HCT116 (cell line): ENCODE data around the gene CINP. TPM values are rescaled to one million over a fixed set of nuclear protein-coding genes. Genes with fewer than 3 reads are reported as not detected.
"Not testable (repeated sequence)": the region's sequence is repeated elsewhere in the genome, so short reads cannot be mapped to it uniquely, and the experiment has no call there.

Experiments
- ATAC-seq: fragments of 200-7000 bp; cut with Tn5 transposase; 2 replicates; pipeline ENCODE4 v1.9.1; 2020; ENCODE audit warnings: mild to moderate bottlenecking, moderate library complexity
- BruUV-seq: library from RNA; stranded (reverse); fragments of 400-500 nt; replicated peaks from 2 replicates; lab custom pipeline; 2021; lab: Mats Ljungman, UMichigan
- CTCF ChIA-PET: fragments of 300-600 bp; sonication (Branson Sonifier 250); formaldehyde crosslinking; loops from one replicate; lab custom pipeline; 2021; ENCODE audit warnings: antibody characterized with exemption; lab: Charles Lee
- POLR2A ChIA-PET: fragments of 300-600, 350-600 bp; sonication (Branson Sonifier 250); formaldehyde crosslinking; loops from one replicate; lab custom pipeline; 2021; ENCODE audit warnings: antibody characterized with exemption; lab: Charles Lee
- RAD21 ChIA-PET, 2 experiments: fragments of 300-600 bp; sonication (Branson Sonifier 250); formaldehyde crosslinking; loops; one replicate each; lab custom pipeline; 2023; ENCODE audit warnings: low total read pairs in 2 of 2; ENCODE audit not compliant: uncharacterized antibody in 2 of 2, unreplicated experiment in 2 of 2, low non-redundant PET in 1 of 2; lab: Charles Lee
- DNase-seq: peaks from one replicate; pipeline ENCODE4 v3.0.0-alpha.2; 2010; ENCODE audit warnings: low read depth, low spot score
- H2AFZ ChIP-seq: fragments of 200-600 bp; shearing (Covaris generic), sonication (generic); 2 replicates; pipeline ENCODE4 v1.6.1; 2017; ENCODE audit warnings: low read depth, mixed run types, mixed read lengths, antibody characterized with exemption, low read length; ENCODE audit not compliant: poor library complexity, severe bottlenecking
- H3K27ac ChIP-seq: 2 replicates; pipeline ENCODE4 v1.5.1; 2012; ENCODE audit warnings: low read depth, low read length
- H3K27me3 ChIP-seq: fragments of 200-600 bp; sonication (generic); 2 replicates; pipeline ENCODE4 v1.6.1; 2016; ENCODE audit warnings: mixed run types, low read length, mixed read lengths; ENCODE audit not compliant: insufficient read depth
- H3K36me3 ChIP-seq, 2 experiments: fragments of 200-500 bp in 1 of 2; fragments of 200-600 bp in 1 of 2; sonication (Bioruptor generic) in 1 of 2; sonication (generic) in 1 of 2; 2 replicates each; pipeline versions ENCODE4 v1.5.1 to v1.6.1; 2014 to 2016; ENCODE audit warnings: low read length in 2 of 2, inconsistent platforms in 1 of 2, mixed read lengths in 1 of 2, mixed run types in 1 of 2; ENCODE audit not compliant: insufficient read depth in 2 of 2, control insufficient read depth in 1 of 2
- H3K4me1 ChIP-seq, 2 experiments: fragments of 200-600 bp in 1 of 2; sonication (generic) in 1 of 2; 2 replicates each; pipeline versions ENCODE4 v1.5.1 to v1.6.1; 2012 to 2017; ENCODE audit warnings: low read length in 2 of 2, inconsistent platforms in 1 of 2, mild to moderate bottlenecking in 1 of 2, mixed read lengths in 1 of 2, mixed run types in 1 of 2, moderate library complexity in 1 of 2; ENCODE audit not compliant: insufficient read depth in 2 of 2, control insufficient read depth in 1 of 2
- H3K4me2 ChIP-seq: fragments of 200-600 bp; sonication (generic); 2 replicates; pipeline ENCODE4 v1.6.1; 2017; ENCODE audit warnings: mixed run types, low read length, mixed read lengths
- H3K4me3 ChIP-seq, 2 experiments: fragments of 200-600 bp in 1 of 2; sonication (generic) in 1 of 2; replicated peaks in 1 of 2; 2 replicates each; pipeline ENCODE4 v1.5.1; 2011 to 2016; ENCODE audit warnings: low read length in 2 of 2, control low read depth in 1 of 2, low read depth in 1 of 2, mild to moderate bottlenecking in 1 of 2, mixed read lengths in 1 of 2, mixed run types in 1 of 2
- H3K79me2 ChIP-seq: fragments of 200-600 bp; sonication (generic); 2 replicates; pipeline ENCODE4 v1.6.1; 2017; ENCODE audit warnings: mild to moderate bottlenecking, mixed run types, low read length, moderate library complexity, mixed read lengths; ENCODE audit not compliant: insufficient read depth
- H3K9ac ChIP-seq: fragments of 200-600 bp; sonication (generic); 2 replicates; pipeline ENCODE4 v1.6.1; 2016; ENCODE audit warnings: low read length, mixed read lengths
- H3K9me2 ChIP-seq: fragments of 200-600 bp; sonication (generic), shearing (Covaris generic); 2 replicates; pipeline ENCODE4 v1.6.1; 2017; ENCODE audit warnings: mixed run types, mild to moderate bottlenecking, moderate library complexity; ENCODE audit not compliant: insufficient read depth
- H3K9me3 ChIP-seq, 2 experiments: fragments of 200-500 bp in 1 of 2; fragments of 200-600 bp in 1 of 2; sonication (Bioruptor generic) in 1 of 2; sonication (generic) in 1 of 2; 2 replicates each; pipeline ENCODE4 v1.6.1; 2014 to 2017; ENCODE audit warnings: low read length in 2 of 2, mixed read lengths in 2 of 2, inconsistent platforms in 1 of 2, low read depth in 1 of 2, mild to moderate bottlenecking in 1 of 2, mixed run types in 1 of 2, moderate library complexity in 1 of 2; ENCODE audit not compliant: control insufficient read depth in 1 of 2, insufficient read depth in 1 of 2
- H4K20me1 ChIP-seq: fragments of 200-600 bp; sonication (generic), shearing (Covaris generic); 2 replicates; pipeline ENCODE4 v1.6.1; 2017; ENCODE audit warnings: mixed run types, mild to moderate bottlenecking, moderate library complexity; ENCODE audit not compliant: insufficient read depth
- CBX3 ChIP-seq: IDR thresholded peaks from 2 replicates; pipeline ENCODE4 v1.6.1; 2012; ENCODE audit warnings: low read depth
- CEBPB ChIP-seq: IDR thresholded peaks from 2 replicates; pipeline ENCODE4 v1.6.1; 2012; ENCODE audit warnings: low read depth
- EGR1 ChIP-seq: IDR thresholded peaks from 2 replicates; pipeline ENCODE4 v1.6.1; 2012; ENCODE audit warnings: low read depth
- EZH2phosphoT487 ChIP-seq: fragments of 200-600 bp; IDR thresholded peaks from 2 replicates; pipeline ENCODE4 v1.6.1; 2018; ENCODE audit warnings: antibody characterized with exemption, borderline replicate concordance
- FOSL1 ChIP-seq: IDR thresholded peaks from 2 replicates; pipeline ENCODE4 v1.6.1; 2012; ENCODE audit warnings: low read depth
- SIN3A ChIP-seq: IDR thresholded peaks from 2 replicates; pipeline ENCODE4 v1.6.1; 2012; ENCODE audit warnings: low read depth
- TCF7L2 ChIP-seq: IDR thresholded peaks from 2 replicates; pipeline ENCODE4 v1.7.0; 2011; ENCODE audit warnings: borderline replicate concordance, inconsistent platforms; ENCODE audit not compliant: insufficient read depth, insufficient read length; ENCODE audit errors: extremely low read depth
- YY1 ChIP-seq: IDR thresholded peaks from 2 replicates; pipeline ENCODE4 v1.6.1; 2011; ENCODE audit warnings: low read length, low read depth, moderate library complexity, mild to moderate bottlenecking; ENCODE audit not compliant: insufficient replicate concordance; ENCODE audit errors: extremely low read depth
- intact Hi-C: fragments of 100-400 bp; cut with micrococcal nuclease; formaldehyde crosslinking; loops from 2 replicates; pipeline ENCODE4 v1.10.0; 2022
- total RNA-seq: library from RNA; stranded (reverse); gene quantifications from one replicate; pipeline ENCODE4 v1.2.1, GENCODE V29; 2021; ENCODE audit not compliant: unreplicated experiment
- TF ChIP-seq, protein P1 (sequence below): IDR thresholded peaks from 2 replicates; pipeline ENCODE4 v1.6.1; 2012
- TF ChIP-seq, protein P2 (sequence below): IDR thresholded peaks from 2 replicates; pipeline ENCODE4 v1.6.1; 2011; ENCODE audit warnings: mild to moderate bottlenecking, low read length, moderate library complexity; ENCODE audit not compliant: insufficient replicate concordance; ENCODE audit errors: extremely low read depth
- TF ChIP-seq, protein P3 (sequence below): IDR thresholded peaks from 2 replicates; pipeline ENCODE4 v1.6.1; 2012

CINP gene
- total RNA-seq, 1 experiment from 2014 or later: 49.1 TPM

DNA sequence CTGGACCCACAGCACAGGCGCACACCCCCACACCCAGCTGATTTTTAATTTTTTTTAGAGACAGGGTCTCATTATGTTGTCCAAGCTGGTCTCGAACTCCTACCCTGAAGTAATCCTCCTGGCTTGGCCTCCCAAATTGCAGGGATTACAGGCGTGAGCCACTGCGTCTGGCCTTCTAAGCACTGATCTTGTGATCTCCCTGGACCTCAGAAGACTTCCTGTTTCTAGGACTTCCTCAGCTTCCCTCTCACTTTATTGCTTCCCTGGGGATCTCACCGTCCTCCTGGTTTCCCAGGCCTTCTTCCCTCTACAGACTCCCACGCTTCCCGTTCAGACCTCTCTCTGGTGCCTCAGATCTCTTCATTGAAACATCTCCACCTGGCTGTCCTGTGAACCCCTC is 29.3 kb downstream of the CINP start:
- no peak overlapping the region for H3K27ac ChIP-seq
- H3K9me2 ChIP-seq: no peaks in the 10 kb centered on the region
- no peak overlapping the region for H3K4me2 ChIP-seq
- ChIA-PET POLR2A (no interaction called here), CTCF (no interaction called here), RAD21 (no interaction called here)
- ATAC-seq: no peak
- no peak overlapping the region for H3K4me3 ChIP-seq
- DNase-seq: no peak
- no TSS peak for BruUV-seq
- intact Hi-C loops: no loop called here
- H3K79me2 ChIP-seq: no peaks in the 10 kb centered on the region
- no peak overlapping the region for H2AFZ ChIP-seq
- H3K4me1 ChIP-seq: no peaks in the 10 kb centered on the region
- no peak overlapping the region for H3K9ac ChIP-seq
- peaks cover 10 to 14% of the 10 kb centered on the region in 2 experiments; a peak in 3 of 4 replicates for H3K36me3 ChIP-seq
- TF ChIP-seq TCF7L2: no peak
- no peak for TF ChIP-seq EGR1
- no peak for TF ChIP-seq YY1
- H3K27me3 ChIP-seq: no peaks in the 10 kb centered on the region
- no peaks in the 10 kb centered on the region for H4K20me1 ChIP-seq
- no peaks in the 10 kb centered on the region for H3K9me3 ChIP-seq

DNA sequence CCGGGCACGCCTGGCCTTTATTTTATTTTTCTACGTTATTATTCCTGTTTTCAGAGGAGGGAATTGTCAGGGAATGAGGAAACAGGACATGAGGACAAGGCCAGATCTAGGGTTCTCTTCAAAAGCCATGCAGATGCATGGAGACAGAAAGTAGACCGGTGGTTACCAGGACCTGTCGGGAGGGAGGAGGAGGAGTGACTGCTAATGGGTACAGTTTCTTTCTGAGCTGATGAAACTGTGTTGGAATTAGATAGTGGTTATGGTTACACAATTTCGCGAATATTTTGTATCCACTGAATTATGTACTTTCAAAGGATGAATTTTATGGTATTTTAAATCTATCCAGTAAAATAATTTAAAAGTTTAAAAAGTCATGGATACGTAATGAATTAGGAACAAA is 31.9 kb downstream of the CINP start:
- ChIA-PET RAD21 (no interaction called here), POLR2A (no interaction called here), CTCF (no interaction called here)
- Histone ChIP-seq H3K27me3 (no peaks in the 10 kb centered on the region), H2AFZ (no peak overlapping the region), H3K9ac (no peak overlapping the region), H3K9me3 (no peaks in the 10 kb centered on the region), H3K4me3 (no peak overlapping the region), H4K20me1 (no peaks in the 10 kb centered on the region), H3K9me2 (no peaks in the 10 kb centered on the region), H3K36me3 (peaks cover 5 to 10% of the 10 kb centered on the region in 2 experiments; a peak in 3 of 4 replicates), H3K27ac (no peak overlapping the region), H3K4me2 (no peak overlapping the region), H3K4me1 (no peaks in the 10 kb centered on the region), H3K79me2 (no peaks in the 10 kb centered on the region)
- TF ChIP-seq YY1 (no peak), FOSL1 (no peak), CEBPB (no peak), SIN3A (no peak), CBX3 (no peak), EZH2phosphoT487 (no peak)
- TF ChIP-seq, protein P1, sequence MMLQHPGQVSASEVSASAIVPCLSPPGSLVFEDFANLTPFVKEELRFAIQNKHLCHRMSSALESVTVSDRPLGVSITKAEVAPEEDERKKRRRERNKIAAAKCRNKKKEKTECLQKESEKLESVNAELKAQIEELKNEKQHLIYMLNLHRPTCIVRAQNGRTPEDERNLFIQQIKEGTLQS: no peak
- TF ChIP-seq, protein P2, sequence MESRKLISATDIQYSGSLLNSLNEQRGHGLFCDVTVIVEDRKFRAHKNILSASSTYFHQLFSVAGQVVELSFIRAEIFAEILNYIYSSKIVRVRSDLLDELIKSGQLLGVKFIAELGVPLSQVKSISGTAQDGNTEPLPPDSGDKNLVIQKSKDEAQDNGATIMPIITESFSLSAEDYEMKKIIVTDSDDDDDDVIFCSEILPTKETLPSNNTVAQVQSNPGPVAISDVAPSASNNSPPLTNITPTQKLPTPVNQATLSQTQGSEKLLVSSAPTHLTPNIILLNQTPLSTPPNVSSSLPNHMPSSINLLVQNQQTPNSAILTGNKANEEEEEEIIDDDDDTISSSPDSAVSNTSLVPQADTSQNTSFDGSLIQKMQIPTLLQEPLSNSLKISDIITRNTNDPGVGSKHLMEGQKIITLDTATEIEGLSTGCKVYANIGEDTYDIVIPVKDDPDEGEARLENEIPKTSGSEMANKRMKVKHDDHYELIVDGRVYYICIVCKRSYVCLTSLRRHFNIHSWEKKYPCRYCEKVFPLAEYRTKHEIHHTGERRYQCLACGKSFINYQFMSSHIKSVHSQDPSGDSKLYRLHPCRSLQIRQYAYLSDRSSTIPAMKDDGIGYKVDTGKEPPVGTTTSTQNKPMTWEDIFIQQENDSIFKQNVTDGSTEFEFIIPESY: no peak
- TF ChIP-seq, protein P3, sequence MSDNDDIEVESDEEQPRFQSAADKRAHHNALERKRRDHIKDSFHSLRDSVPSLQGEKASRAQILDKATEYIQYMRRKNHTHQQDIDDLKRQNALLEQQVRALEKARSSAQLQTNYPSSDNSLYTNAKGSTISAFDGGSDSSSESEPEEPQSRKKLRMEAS: no peak
- intact Hi-C loops: no loop called here
- ATAC-seq: no peak
- DNase-seq: no peak
- BruUV-seq: no TSS peak

DNA sequence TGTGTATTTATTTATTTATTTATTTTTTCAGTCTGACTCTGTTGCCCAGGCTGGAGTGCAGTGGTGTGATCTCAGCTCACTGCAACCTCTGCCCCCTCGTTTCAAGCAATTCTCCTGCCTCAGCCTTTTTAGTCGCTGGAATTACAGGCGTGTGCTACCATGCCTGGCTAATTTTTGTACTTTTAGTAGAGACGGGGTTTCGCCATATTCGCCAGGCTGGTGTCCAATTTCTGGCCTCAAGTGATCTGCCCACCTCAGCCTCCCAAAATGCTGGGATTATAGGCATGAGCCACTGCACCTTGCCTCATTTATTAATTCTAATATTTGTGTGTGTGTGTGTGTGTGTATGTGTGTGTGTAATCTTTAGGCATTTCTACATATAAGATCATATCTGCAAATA is 33.3 kb downstream of the CINP start:
- intact Hi-C loops, CTCF ChIA-PET: not testable (repeated sequence)

More for the DNA sequence above, 33.3 kb downstream of the CINP start:
- H3K4me3 ChIP-seq, H3K9me3 ChIP-seq, H4K20me1 ChIP-seq, H3K27me3 ChIP-seq, H2AFZ ChIP-seq, H3K27ac ChIP-seq, H3K9ac ChIP-seq, ATAC-seq, H3K4me2 ChIP-seq, BruUV-seq, RAD21 ChIA-PET, DNase-seq, H3K9me2 ChIP-seq, H3K79me2 ChIP-seq, H3K4me1 ChIP-seq, H3K36me3 ChIP-seq: not testable (repeated sequence)
- POLR2A ChIA-PET: interaction anchor here (0.6 kb wide), 1 partner anchor 181 kb away, joined by 3 read pairs; no protein-coding TSS in a partner anchor
